22Rv1 (cell line): ENCODE results near the gene SLC39A6.
A peak's percentile ranks its signal among the peaks of the same experiment; 100 is the strongest.

Experiments used
- H3K27ac ChIP-seq: fragments of 450-650 bp; 2 replicates; pipeline ENCODE4 v1.5.1; 2017
- ZFX ChIP-seq: fragments of 450-650 bp; IDR thresholded peaks from 2 replicates; pipeline ENCODE4 v1.6.1; 2017; ENCODE audit warnings: antibody characterized with exemption, borderline replicate concordance
- TF ChIP-seq, protein P1 (sequence below): fragments of 450-650 bp; IDR thresholded peaks from 2 replicates; pipeline ENCODE4 v1.5.1; 2017; ENCODE audit warnings: mild to moderate bottlenecking

SLC39A6 gene

GRCh38 chr18:36112302-36112701 lies 16.8 kb downstream of the SLC39A6 start:
- TF ChIP-seq ZFX = no peak
- TF ChIP-seq, protein P1, sequence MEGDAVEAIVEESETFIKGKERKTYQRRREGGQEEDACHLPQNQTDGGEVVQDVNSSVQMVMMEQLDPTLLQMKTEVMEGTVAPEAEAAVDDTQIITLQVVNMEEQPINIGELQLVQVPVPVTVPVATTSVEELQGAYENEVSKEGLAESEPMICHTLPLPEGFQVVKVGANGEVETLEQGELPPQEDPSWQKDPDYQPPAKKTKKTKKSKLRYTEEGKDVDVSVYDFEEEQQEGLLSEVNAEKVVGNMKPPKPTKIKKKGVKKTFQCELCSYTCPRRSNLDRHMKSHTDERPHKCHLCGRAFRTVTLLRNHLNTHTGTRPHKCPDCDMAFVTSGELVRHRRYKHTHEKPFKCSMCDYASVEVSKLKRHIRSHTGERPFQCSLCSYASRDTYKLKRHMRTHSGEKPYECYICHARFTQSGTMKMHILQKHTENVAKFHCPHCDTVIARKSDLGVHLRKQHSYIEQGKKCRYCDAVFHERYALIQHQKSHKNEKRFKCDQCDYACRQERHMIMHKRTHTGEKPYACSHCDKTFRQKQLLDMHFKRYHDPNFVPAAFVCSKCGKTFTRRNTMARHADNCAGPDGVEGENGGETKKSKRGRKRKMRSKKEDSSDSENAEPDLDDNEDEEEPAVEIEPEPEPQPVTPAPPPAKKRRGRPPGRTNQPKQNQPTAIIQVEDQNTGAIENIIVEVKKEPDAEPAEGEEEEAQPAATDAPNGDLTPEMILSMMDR = no peak

GRCh38 chr18:36109737-36110136 lies 19.4 kb downstream of the SLC39A6 start:
- peak overlapping the region; percentile 54 for H3K27ac ChIP-seq
- TF ChIP-seq, protein P1 = no peak

More at GRCh38 chr18:36112302-36112701, 16.8 kb downstream of the SLC39A6 start:
- H3K27ac ChIP-seq = no peak overlapping the region

- H3K27ac ChIP-seq = peak overlapping the region; percentile 54
- TF ChIP-seq ZFX = no peak
- TF ChIP-seq, protein P1 = no peak
These were observed 20.5 kb downstream of the SLC39A6 start for GRCh38 chr18:36108601-36109000.

DNA sequence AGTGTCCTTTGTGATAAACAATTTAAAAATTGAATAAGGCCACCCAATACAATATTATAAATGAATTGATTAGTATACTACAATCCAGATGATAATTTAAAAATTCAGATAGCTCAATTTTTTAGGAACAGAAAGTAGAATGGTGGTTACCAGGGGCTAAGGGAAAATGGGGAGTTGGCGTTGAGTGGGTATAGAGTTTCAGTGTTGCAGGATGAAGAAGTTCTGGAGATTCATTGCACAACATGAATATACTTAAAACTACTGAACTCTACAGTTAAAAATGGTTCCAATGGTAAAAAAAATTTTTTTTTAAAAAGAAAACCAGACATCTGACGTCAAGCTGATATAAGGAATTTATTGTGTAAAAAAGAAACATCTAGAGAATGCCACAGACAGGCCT lies 20.9 kb downstream of the SLC39A6 start:
- H3K27ac ChIP-seq = peak overlapping the region; percentile 54; the same call in 1 of the 2 replicates
- TF ChIP-seq, protein P1 = no peak
- TF ChIP-seq ZFX = no peak

- no peak for TF ChIP-seq ZFX
- TF ChIP-seq, protein P1 = no peak
- H3K27ac ChIP-seq = peak overlapping the region; percentile 54; the same call in 1 of the 2 replicates
These were observed 21.7 kb downstream of the SLC39A6 start for GRCh38 chr18:36107477-36107876.

DNA sequence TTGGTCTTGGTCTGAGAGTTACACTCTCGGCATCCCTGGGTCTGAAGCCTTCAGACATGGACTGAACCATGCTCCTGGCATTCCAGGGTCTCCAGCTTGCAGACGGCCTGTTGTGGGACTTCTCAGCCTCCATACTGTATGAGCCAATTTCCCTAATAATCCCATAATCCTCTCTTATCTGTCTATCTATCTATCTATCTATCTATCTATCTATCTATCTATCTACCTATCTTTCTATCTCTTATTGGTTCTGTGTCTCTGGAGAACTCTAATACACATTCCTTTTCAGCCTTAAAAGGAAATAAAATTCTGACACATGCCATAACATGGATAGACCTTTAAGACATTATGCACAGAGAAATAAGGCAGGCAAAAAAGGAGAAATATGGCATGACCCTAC lies 24.4 kb downstream of the SLC39A6 start:
- no peak overlapping the region for H3K27ac ChIP-seq
- no peak for TF ChIP-seq ZFX
- TF ChIP-seq, protein P1 = no peak

GRCh38 chr18:36101943-36102342 lies 27.2 kb downstream of the SLC39A6 start:
- H3K27ac ChIP-seq = no peak overlapping the region
- TF ChIP-seq ZFX = no peak
- TF ChIP-seq, protein P1 = no peak
